GM13977 (cell line): ENCODE data around the gene SPHKAP.

Source experiments
- DNase-seq: peaks from one replicate; pipeline ENCODE4 v3.0.0; 2012; ENCODE audit warnings: low spot score
- in situ Hi-C: fragments of 300-500 bp; cut with MboI; formaldehyde crosslinking; loops from one replicate; pipeline ENCODE4 v1.12.0; 2022; ENCODE audit warnings: low sequenced_read_pairs, low pct_unique_long_range_greater_than_20kb, mixed read lengths, inconsistent platforms; ENCODE audit not compliant: unreplicated experiment
- TF ChIP-seq, protein P1 (sequence below): IDR thresholded peaks from 2 replicates; pipeline ENCODE4 v1.5.1; 2012; ENCODE audit warnings: mild to moderate bottlenecking, control low read depth; ENCODE audit not compliant: insufficient read depth; ENCODE audit errors: extremely low read depth, missing control alignments

The SPHKAP gene

DNA sequence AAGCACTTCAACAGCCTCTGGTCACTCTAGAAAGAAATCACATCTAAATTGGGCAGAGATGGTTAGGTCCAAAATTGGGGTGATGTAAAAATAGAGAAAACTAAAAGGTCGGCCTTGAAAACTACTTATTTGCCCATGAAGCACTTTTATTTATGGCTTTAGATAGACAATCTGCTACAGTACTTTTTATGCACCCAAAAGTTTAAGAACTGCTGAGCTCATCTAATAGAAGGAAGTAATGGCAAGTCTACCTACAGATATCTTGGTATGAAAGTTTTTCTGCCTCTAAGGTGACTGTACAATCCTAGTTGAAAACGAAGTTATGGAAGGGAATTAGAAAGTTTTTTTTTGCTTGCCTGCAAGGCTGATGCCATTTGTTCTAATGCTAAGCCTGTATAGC lies 46.2 kb downstream of the SPHKAP start:
- TF ChIP-seq, protein P1, sequence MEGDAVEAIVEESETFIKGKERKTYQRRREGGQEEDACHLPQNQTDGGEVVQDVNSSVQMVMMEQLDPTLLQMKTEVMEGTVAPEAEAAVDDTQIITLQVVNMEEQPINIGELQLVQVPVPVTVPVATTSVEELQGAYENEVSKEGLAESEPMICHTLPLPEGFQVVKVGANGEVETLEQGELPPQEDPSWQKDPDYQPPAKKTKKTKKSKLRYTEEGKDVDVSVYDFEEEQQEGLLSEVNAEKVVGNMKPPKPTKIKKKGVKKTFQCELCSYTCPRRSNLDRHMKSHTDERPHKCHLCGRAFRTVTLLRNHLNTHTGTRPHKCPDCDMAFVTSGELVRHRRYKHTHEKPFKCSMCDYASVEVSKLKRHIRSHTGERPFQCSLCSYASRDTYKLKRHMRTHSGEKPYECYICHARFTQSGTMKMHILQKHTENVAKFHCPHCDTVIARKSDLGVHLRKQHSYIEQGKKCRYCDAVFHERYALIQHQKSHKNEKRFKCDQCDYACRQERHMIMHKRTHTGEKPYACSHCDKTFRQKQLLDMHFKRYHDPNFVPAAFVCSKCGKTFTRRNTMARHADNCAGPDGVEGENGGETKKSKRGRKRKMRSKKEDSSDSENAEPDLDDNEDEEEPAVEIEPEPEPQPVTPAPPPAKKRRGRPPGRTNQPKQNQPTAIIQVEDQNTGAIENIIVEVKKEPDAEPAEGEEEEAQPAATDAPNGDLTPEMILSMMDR, result no peak
- in situ Hi-C loops, result no loop called here
- no peak for DNase-seq

DNA sequence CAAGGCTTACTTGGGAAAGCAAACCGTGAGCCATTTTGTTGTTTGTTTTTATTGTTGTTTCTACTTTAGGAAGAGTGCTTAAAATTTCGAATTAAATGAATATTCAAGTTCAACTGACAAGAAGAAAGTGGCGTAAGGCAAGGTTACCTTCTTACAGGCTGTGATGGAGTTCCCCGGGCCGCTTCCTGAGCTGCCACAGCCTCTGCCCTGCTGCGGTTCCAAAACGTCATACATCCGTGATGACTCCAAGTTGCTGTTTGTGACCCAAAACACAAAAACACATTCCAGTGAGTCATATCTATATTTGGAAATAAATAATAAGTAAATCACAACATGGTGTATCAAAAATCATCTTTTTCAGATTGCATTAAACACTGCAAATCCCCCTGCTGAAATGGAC lies 49.7 kb downstream of the SPHKAP start:
- in situ Hi-C loops, result no loop called here
- DNase-seq, result no peak
- TF ChIP-seq, protein P1, result no peak

DNA sequence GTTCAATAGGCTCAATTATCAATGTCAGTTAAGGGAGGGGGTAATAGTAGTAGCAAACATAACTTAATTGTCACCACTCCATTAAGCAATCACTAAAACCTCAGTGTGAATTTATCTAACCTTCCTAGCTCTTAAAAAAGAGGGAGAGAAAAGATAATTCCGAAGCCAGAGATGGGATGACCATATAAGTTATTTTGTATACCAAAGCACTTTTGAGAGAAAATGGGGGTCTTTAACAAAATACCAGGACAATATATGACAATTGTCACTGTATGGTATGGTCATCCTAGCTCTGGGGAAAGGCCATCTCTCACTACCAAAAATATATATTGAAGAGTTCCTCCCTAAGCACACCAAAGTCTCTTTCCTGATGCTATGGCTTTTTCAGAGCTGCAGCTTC lies 55.1 kb downstream of the SPHKAP start:
- TF ChIP-seq, protein P1, result no peak
- in situ Hi-C loops, result no loop called here
- DNase-seq, result no peak

- DNase-seq, result no peak
- TF ChIP-seq, protein P1, result no peak
- in situ Hi-C loops, result no loop called here
Measured at GRCh38 chr2:228118940-228119339, 62.5 kb downstream of the SPHKAP start.

GRCh38 chr2:228107846-228108245 lies 73.6 kb downstream of the SPHKAP start:
- in situ Hi-C loops, result no loop called here
- TF ChIP-seq, protein P1, result no peak
- no peak for DNase-seq

- DNase-seq, result no peak
- TF ChIP-seq, protein P1, result no peak
- in situ Hi-C loops, result no loop called here
Measured at GRCh38 chr2:228105526-228106250, 75.8 kb downstream of the SPHKAP start.
